SJSA1 (cell line): ENCODE measurements around the gene RFTN1. TPM values are rescaled to one million over a fixed set of nuclear protein-coding genes. Genes with fewer than 3 reads are reported as not detected.
A peak's percentile ranks its signal among the peaks of the same experiment; 100 is the strongest.

Experiments used
- DNase-seq, 2 experiments: peaks; one replicate each; pipeline ENCODE4 v3.0.0-alpha.2; 2015 to 2020; ENCODE audit warnings: low spot score in 2 of 2, low read depth in 1 of 2
- H3K27ac ChIP-seq: fragments of 250-450 bp; sonication (Bioruptor Pico); 2 replicates; pipeline ENCODE4 v1.5.1; 2020; ENCODE audit warnings: mild to moderate bottlenecking, moderate library complexity
- H3K27me3 ChIP-seq: fragments of 250-450 bp; sonication (Bioruptor Pico); replicated peaks from 2 replicates; pipeline ENCODE4 v1.5.1; 2020; ENCODE audit warnings: mild to moderate bottlenecking, moderate library complexity
- H3K36me3 ChIP-seq: fragments of 250-450 bp; sonication (Bioruptor Pico); 2 replicates; pipeline ENCODE4 v1.5.1; 2020; ENCODE audit warnings: mild to moderate bottlenecking
- H3K4me1 ChIP-seq: fragments of 250-450 bp; sonication (Bioruptor Pico); replicated peaks from 2 replicates; pipeline ENCODE4 v1.6.1; 2021; ENCODE audit warnings: mild to moderate bottlenecking
- H3K4me3 ChIP-seq: fragments of 250-450 bp; sonication (Bioruptor Pico); 2 replicates; pipeline ENCODE4 v1.5.1; 2020; ENCODE audit warnings: mild to moderate bottlenecking
- H3K9me3 ChIP-seq: fragments of 250-450 bp; sonication (Bioruptor Pico); replicated peaks from 2 replicates; pipeline ENCODE4 v1.5.1; 2020; ENCODE audit warnings: mild to moderate bottlenecking
- total RNA-seq: library from RNA; depleted of rRNA; stranded (reverse); fragments of >200 nt; shearing (Covaris generic); gene quantifications from 2 replicates; pipeline ENCODE4 v1.2.3, GENCODE V29; 2014; rRNA removed

The RFTN1 gene
- 54.3 and 56.5 TPM in 2 replicates for total RNA-seq

DNA sequence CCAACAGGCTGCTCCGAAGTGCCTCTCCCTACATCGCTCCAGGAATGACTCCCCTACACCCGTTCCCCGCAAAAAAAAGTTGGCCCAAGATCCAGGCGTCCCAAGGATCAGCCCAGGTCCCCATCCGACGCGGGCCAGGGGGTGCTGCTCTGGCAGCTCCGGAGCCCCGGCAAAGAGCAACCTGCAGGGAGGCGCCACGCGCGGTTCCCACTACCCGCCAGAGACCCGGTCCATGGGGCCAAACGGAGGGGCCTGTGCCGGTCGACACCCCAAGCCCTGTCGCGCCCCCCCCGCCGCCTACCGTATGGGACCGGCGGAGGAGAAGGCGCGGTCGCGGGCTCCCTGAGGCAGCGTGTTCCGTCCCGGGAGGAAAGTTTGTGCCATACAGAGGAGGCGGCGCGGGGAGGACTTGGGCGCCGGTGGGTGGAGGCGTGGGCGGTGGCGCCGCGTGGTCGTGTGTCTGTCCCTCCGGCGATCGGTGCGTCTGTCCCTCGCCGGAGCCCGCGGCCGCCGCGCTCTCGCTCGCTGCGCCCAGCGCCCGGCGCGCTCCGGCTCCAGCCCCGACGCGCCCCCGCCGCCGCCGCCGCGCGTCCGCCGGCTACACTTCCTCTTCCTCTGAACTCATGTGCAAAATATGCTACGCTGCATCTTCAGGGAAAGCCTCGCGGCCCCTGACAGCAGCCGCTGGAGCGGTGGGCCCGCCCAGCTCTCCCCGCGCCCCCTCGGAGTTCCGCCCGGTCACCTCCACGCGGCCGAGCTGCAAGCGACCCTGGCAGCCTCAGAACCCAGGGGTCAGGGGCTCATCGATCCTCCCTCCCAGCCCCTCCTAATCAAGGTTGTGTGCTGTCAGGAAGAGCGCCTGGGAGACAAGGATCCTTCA, at the start of gene RFTN1:
Gene RFTN1 (minus strand): TSS at position 559 of the 880 bp plus-strand sequence. CDS start 19,830 bp downstream, outside the sequence.
- Histone ChIP-seq H3K36me3 (peaks cover 10% of the 10 kb centered on the region), H3K4me3 (peak within 1 kb of the TSS; percentile 90), H3K4me1 (peaks cover 69% of the 10 kb centered on the region), H3K27ac (peak within 1 kb of the TSS; percentile 70), H3K27me3 (no peaks in the 10 kb centered on the region), H3K9me3 (no peaks in the 10 kb centered on the region)
- peak; percentile 57 to 69 for DNase-seq

GRCh38 chr3:16559653-16560365, 46.3 kb upstream of the RFTN1 start:
- Histone ChIP-seq H3K4me1 (no peaks in the 10 kb centered on the region), H3K36me3 (no peaks in the 10 kb centered on the region), H3K9me3 (no peaks in the 10 kb centered on the region), H3K27me3 (no peaks in the 10 kb centered on the region), H3K27ac (no peak overlapping the region), H3K4me3 (no peak overlapping the region)
- no peak for DNase-seq

DNA sequence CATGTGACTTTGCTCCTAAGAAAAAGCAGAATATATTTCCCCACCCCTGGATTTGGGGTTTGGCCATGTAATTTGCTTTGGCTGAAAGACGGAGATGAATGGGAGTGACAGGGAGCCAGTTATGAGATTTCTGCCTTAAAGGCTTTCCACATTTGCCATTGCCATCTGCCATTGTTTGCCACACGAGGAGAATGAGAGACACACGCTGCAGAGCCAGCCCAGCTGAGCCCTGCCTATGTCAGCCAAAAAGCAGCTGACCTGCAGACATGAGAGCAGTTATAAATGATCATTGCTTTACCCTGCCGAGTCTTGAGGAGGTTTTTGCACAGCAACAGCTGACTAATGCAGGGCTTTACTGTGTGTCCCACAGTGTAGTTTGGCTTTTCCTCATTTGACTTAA, 40.6 kb upstream of the RFTN1 start:
- no peak overlapping the region for H3K27ac ChIP-seq
- peaks cover 4% of the 10 kb centered on the region for H3K4me1 ChIP-seq
- H3K36me3 ChIP-seq = no peaks in the 10 kb centered on the region
- no peak for DNase-seq
- no peaks in the 10 kb centered on the region for H3K9me3 ChIP-seq
- H3K4me3 ChIP-seq = no peak overlapping the region
- H3K27me3 ChIP-seq = no peaks in the 10 kb centered on the region

DNA sequence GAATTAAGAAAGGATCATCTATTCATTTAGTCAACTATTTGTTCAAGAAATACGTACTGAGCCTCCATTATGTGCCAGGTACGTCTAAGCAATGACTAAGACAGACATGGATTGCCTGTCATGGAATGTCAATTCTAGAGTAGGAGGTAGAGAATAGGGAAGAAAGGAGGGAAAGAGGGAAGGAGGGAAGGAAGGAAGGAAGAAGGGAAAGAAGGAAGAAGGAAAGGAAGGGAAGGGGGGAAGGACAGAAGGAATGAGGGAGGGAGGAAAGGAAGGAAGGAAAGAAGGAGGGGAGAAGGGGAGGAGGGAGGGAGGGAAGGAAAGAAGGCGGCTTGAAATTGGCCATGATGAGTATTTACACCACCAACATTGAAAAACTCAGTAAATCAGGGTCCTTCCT, 39.3 kb upstream of the RFTN1 start:
- Histone ChIP-seq H3K4me3 (no peak overlapping the region), H3K36me3 (no peaks in the 10 kb centered on the region), H3K27ac (no peak overlapping the region), H3K4me1 (peaks cover 12% of the 10 kb centered on the region), H3K9me3 (no peaks in the 10 kb centered on the region), H3K27me3 (no peaks in the 10 kb centered on the region)
- DNase-seq = no peak

GRCh38 chr3:16551342-16551976, 38.0 kb upstream of the RFTN1 start:
- no peak overlapping the region for H3K4me3 ChIP-seq
- H3K4me1 ChIP-seq = peaks cover 12% of the 10 kb centered on the region
- no peaks in the 10 kb centered on the region for H3K9me3 ChIP-seq
- DNase-seq = no peak
- no peak overlapping the region for H3K27ac ChIP-seq
- H3K27me3 ChIP-seq = no peaks in the 10 kb centered on the region
- no peaks in the 10 kb centered on the region for H3K36me3 ChIP-seq

DNA sequence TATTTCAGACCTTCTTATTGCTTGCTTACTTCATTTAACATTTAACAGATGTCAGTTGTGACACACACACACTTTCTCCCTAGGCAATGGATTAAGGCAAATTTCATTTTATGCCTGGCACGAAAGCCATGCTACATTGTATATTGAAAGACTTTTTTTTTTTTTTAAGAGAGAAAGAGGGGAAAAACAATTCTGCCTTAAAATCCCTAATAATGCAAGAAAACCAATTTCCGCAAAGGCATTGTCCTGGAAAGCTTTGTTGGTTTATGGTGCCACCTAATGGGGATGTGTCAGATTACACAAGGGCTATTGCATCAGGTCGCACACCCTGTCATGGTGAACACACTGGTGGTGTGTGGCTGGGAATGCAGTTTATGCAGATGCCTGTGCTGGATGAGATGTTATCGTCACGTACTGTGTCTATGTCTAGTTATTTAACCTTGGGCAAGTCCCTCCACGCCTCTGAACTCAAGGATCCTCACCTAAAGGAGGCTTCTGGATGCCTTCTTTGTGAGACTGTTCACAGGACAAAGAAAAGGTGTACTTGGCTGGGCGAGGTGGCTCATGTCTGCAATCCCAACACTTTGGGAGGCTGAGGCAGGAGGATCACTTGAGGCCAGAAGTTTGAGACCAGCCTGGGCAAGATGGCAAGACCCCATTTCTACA, 37.3 kb upstream of the RFTN1 start:
- no peaks in the 10 kb centered on the region for H3K36me3 ChIP-seq
- H3K9me3 ChIP-seq = no peaks in the 10 kb centered on the region
- no peak overlapping the region for H3K27ac ChIP-seq
- no peaks in the 10 kb centered on the region for H3K27me3 ChIP-seq
- DNase-seq = peak; percentile 69 to 76
- H3K4me1 ChIP-seq = peaks cover 12% of the 10 kb centered on the region
- no peak overlapping the region for H3K4me3 ChIP-seq

GRCh38 chr3:16550305-16550675, 36.8 kb upstream of the RFTN1 start:
- Histone ChIP-seq H3K27ac (no peak overlapping the region), H3K27me3 (no peaks in the 10 kb centered on the region), H3K4me1 (peaks cover 12% of the 10 kb centered on the region), H3K36me3 (no peaks in the 10 kb centered on the region), H3K4me3 (no peak overlapping the region), H3K9me3 (no peaks in the 10 kb centered on the region)
- no peak for DNase-seq

GRCh38 chr3:16548721-16549120, 35.2 kb upstream of the RFTN1 start:
- Histone ChIP-seq H3K27me3 (no peaks in the 10 kb centered on the region), H3K4me1 (peaks cover 12% of the 10 kb centered on the region), H3K4me3 (no peak overlapping the region), H3K27ac (peak overlapping the region; percentile 67), H3K9me3 (no peaks in the 10 kb centered on the region), H3K36me3 (no peaks in the 10 kb centered on the region)
- DNase-seq = peak; percentile 64 to 70

- H3K27ac ChIP-seq = peak overlapping the region; percentile 67
- no peaks in the 10 kb centered on the region for H3K27me3 ChIP-seq
- no peaks in the 10 kb centered on the region for H3K36me3 ChIP-seq
- peaks cover 12% of the 10 kb centered on the region for H3K4me1 ChIP-seq
- H3K4me3 ChIP-seq = no peak overlapping the region
- DNase-seq = no peak
- H3K9me3 ChIP-seq = no peaks in the 10 kb centered on the region
These were observed 34.3 kb upstream of the RFTN1 start for GRCh38 chr3:16547561-16548357.

DNA sequence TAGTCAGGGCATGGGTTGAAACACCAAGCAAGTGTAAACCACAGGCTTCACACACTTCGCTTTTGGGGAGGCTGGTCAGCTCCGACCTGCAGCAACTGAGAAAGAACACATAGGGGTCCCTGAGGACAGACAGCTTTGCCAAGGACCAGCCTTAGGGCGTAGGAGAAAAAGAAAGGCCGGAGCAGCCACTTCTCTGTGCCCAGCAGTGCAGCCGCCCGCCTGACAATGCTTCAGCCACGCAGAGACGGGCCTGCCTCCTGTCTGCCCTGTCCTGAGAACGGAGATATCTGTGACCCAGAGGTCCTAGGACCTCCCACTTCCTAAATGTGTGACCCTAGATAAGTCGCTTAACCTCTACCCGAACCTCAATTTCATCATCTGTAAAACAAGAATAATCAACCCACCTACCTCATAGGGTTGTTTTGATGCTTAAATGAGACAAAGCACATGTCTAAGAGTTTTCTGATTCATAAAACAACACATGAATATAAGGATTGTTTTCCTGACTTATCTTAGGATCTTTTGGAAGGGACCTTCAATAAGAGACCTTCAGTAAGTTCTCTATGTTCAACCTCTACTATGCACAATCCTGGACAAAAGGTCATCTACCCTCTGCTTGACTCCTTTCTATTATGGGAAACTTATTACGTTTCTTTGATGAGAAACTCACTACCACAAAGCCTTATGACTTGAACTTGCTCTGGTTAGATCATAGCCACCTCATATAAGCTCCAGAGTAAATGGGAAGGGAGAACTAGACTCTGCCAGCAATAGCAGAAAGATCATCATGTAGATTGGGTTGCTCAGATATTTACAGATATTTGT, 32.9 kb upstream of the RFTN1 start:
- no peak overlapping the region for H3K27ac ChIP-seq
- no peak for DNase-seq
- no peaks in the 10 kb centered on the region for H3K36me3 ChIP-seq
- H3K4me1 ChIP-seq = peaks cover 12% of the 10 kb centered on the region
- H3K27me3 ChIP-seq = no peaks in the 10 kb centered on the region
- no peaks in the 10 kb centered on the region for H3K9me3 ChIP-seq
- H3K4me3 ChIP-seq = no peak overlapping the region

DNA sequence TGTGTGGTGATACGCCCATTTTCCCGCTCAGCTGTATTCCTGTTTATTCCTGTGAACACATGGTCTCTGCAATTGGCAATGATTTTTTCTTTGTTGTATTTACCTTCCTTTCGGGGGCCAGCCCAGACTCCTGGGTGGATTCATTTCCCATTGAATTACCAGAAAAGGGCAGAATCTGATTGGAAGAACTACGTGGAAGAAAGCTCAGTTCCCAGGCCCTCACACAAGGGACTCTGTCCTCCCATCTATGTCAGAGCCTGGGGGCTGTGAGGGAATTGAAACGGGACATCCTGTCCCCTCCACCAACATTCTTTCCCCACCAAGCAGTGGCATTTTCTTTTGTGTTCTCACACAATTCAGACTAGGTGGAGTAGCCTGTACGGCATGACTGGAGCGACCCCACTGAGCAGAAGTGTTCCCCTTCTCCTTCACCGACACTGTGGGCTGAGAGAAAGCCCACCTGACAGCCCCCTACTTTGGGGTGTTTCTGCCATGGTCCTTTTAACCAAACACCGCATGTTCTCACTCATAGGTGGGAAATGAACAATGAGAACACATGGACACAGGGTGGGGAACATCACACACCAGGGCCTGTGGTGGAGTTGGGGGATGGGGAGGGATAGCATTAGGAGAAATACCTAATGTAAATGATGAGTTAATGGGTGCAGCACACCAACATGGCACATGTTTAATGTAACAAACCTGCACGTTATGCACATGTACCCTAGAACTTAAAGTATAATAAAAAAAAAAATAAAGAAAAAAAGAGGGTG, 32.1 kb upstream of the RFTN1 start:
- Histone ChIP-seq H3K27me3 (no peaks in the 10 kb centered on the region), H3K9me3 (no peaks in the 10 kb centered on the region), H3K27ac (no peak overlapping the region), H3K4me1 (peaks cover 12% of the 10 kb centered on the region), H3K36me3 (no peaks in the 10 kb centered on the region), H3K4me3 (no peak overlapping the region)
- DNase-seq = no peak
